HG03103 (cell line): ENCODE measurements around the gene RDH8.

ENCODE experiments used
- ATAC-seq: cut with Tn5 transposase; IDR thresholded peaks from one replicate; pipeline ENCODE4 v1.9.1; 2021; ENCODE audit warnings: low read depth; ENCODE audit not compliant: unreplicated experiment

Gene RDH8

GRCh38 chr19:10013316-10013715 is at the start of gene RDH8:
Gene RDH8, plus strand, starts transcription at chr19:10013483. Its CDS starts 15 bp downstream, at chr19:10013498.
- ATAC-seq: no peak

- ATAC-seq: no peak
Observed at GRCh38 chr19:9966024-9966423, 47.3 kb upstream of the RDH8 start.

- no peak for ATAC-seq
Observed at GRCh38 chr19:9966448-9966847, 46.8 kb upstream of the RDH8 start.

- ATAC-seq: no peak
Observed at GRCh38 chr19:9967326-9967725, 46.0 kb upstream of the RDH8 start.

GRCh38 chr19:9968820-9969687 is 44.2 kb upstream of the RDH8 start:
- no peak for ATAC-seq

- no peak for ATAC-seq
Observed at GRCh38 chr19:9969688-9969975, 43.7 kb upstream of the RDH8 start.

- no peak for ATAC-seq
Observed at GRCh38 chr19:9970481-9970880, 42.8 kb upstream of the RDH8 start.

GRCh38 chr19:9971166-9971897 is 42.0 kb upstream of the RDH8 start:
- no peak for ATAC-seq

- no peak for ATAC-seq
Observed at GRCh38 chr19:9972103-9972502, 41.2 kb upstream of the RDH8 start.

GRCh38 chr19:9981406-9982260 is 31.6 kb upstream of the RDH8 start:
- ATAC-seq: no peak

GRCh38 chr19:9986787-9987281 is 26.4 kb upstream of the RDH8 start:
- no peak for ATAC-seq

GRCh38 chr19:9989504-9989903 is 23.8 kb upstream of the RDH8 start:
- no peak for ATAC-seq

GRCh38 chr19:9991425-9992191 is 21.7 kb upstream of the RDH8 start:
- no peak for ATAC-seq

- no peak for ATAC-seq
Observed at GRCh38 chr19:9995084-9995483, 18.2 kb upstream of the RDH8 start.

GRCh38 chr19:9995999-9996398 is 17.3 kb upstream of the RDH8 start:
- ATAC-seq: no peak

- no peak for ATAC-seq
Observed at GRCh38 chr19:9996541-9996940, 16.7 kb upstream of the RDH8 start.

GRCh38 chr19:10000171-10000826 is 13.0 kb upstream of the RDH8 start:
- ATAC-seq: no peak

GRCh38 chr19:10001899-10002298 is 11.4 kb upstream of the RDH8 start:
- no peak for ATAC-seq

- no peak for ATAC-seq
Observed at GRCh38 chr19:10003271-10003670, 10.0 kb upstream of the RDH8 start.

- no peak for ATAC-seq
Observed at GRCh38 chr19:10004617-10005016, 8.7 kb upstream of the RDH8 start.
